RPMI7951 (cell line): ENCODE measurements around the gene BRD7. TPM values are rescaled to one million over a fixed set of nuclear protein-coding genes. Genes with fewer than 3 reads are reported as not detected.

Experiments
- DNase-seq: peaks from one replicate; pipeline ENCODE4 v3.0.0-alpha.2; 2012; ENCODE audit warnings: low read depth
- total RNA-seq: library from RNA; depleted of rRNA; stranded (reverse); fragments of >200 nt; shearing (Covaris generic); gene quantifications from 2 replicates; pipeline ENCODE4 v1.2.3, GENCODE V29; 2014

Gene BRD7
- total RNA-seq, 1 experiment from 2014 or later = 64.5 TPM

DNA sequence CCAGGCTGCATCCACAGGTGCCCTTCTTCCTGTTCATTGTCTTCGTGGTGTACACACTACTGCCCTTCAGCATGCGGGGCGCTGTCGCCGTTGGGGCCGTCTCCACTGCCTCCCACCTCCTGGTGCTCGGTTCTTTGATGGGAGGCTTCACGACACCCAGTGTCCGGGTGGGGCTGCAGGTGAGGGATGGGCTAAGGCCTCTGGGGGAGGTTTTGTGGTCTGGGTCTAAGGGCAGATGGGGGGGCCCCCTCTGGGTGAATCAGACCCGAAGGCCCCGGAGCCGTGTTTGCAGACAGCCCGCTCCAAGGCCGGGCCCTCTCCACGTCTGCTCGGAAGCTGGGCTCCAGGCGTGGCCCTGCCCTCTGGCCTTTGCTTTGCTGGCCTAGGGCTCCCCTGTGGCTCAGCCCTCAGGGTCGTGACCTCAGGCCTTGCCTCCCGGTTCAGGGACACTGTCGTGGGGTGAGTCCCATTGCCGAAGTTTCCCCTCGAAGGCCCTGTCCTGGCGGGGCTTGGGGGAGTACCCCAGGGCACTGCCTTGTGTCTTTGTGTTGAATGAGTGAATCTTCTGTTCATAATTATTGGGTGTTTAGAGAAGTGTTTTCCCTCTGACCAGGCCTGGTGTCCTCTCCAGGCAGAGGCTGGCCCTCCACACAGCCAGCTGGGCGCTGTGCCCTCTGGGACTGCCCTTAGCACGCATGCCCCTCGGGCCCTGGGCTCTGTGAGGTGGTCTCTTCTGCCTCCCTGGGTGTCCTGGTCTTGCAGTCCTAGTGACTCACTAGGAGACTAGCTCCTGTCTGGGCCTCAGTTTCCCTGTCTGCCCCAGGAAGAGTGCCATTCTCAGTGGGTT is 76.8 kb downstream of the BRD7 start:
- no peak for DNase-seq

DNA sequence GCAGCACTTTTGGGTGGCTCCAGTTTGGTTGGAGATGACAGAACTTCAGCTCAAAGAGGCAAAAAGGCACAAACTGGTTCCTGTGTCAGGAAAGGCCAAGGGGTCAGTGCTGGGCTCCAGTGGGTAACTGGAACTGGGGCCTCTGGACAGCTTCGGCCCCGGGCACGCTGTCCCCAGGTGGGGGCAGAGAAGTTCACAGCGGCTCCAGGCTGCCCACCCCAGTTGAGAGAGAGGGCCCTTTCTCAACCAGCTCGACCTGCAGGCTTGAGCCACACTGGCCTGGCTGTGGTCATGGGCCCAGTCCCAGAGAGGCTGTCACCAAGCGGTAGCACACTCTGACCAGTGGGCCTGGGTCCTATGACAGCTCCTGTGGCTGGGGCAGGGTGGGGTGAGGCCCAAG is 77.9 kb downstream of the BRD7 start:
- DNase-seq = no peak

DNA sequence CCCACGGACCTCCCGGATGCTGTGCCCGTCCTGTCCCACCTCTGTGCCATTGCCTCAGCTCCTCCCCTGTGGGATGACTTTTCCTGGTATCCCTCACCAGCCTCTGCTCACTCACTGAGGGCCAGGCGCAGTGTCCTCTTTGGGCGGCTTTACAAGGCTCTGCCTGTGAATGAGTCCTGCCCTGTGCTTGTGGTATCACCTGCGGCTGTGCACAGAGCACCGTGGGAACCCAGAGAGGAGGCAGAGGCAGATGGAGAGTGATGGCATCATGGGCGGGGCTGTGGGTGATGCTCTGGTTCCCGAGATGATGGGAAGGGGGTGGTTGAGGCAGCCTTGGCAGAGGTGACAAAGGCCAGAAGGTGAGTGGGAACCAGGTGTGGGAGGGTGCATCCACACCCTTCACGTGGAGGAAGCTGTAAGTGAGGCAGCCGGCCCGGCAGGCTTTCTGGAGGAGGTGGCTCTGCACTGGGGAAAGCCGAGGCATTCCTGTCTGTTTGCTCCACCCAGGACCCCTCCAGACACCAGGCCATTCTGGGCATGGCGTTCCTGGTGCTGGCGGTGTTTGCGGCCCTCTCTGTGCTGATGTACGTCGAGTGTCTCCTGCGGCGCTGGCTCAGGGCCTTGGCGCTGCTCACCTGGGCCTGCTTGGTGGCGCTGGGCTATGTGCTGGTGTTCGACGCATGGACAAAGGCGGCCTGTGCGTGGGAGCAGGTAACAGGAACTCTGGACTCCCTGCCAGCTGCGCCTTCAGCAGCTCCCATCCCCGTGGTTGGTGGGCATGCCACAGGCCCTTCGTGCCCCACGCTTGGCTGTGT is 78.6 kb downstream of the BRD7 start:
- no peak for DNase-seq

DNA sequence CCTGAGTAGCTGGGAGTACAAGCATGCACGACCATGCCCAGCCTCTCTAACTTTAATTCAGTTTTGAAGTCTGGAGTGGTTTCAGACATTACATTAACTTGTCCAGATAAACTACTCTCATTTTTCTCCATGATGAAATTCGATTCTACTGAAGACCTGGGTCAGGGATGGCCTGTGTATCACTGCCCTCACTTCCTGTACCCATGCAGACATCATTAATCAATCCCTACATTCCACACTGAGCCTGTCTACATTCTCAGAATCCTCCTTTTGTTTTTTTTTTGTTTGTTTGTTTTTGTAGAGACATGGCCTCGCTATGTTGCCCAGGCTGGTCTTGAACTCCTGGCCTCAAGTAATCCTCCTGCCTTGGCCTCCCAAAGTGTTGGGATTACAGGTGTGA is 79.9 kb downstream of the BRD7 start:
- no peak for DNase-seq

DNA sequence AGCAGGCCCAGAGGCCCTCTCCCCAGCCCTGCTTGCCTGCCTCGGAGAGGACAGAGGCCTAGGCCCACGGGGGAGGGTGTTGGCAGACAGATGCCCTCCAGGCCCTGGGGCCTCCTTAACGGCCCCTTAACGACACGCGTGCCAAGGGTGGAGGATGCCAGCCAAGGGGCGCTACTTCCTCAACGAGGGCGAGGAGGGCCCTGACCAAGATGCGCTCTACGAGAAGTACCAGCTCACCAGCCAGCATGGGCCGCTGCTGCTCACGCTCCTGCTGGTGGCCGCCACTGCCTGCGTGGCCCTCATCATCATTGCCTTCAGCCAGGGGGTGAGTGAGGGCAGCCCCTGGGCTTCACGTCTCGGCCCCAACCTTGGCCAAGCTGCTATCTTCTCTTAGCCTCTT is 80.8 kb downstream of the BRD7 start:
- DNase-seq = no peak

DNA sequence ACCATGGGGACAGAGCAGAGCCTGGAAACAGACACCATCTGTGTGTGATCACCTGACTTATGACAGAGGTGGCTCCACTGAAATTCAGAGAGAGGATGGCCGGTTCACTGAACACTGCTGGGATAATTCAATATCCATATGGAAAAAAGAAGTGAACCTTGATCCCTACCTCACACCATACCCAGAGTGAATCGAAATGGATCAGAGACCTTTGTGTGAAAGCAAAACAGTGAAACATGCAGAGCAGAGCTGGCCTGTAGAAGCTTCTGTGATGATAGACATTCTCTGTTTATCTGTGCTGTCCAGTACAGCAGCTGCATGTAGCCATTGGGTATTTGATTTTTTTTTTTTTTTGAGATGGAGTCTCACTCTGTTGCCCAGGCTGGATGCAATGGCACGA is 82.1 kb downstream of the BRD7 start:
- no peak for DNase-seq

DNA sequence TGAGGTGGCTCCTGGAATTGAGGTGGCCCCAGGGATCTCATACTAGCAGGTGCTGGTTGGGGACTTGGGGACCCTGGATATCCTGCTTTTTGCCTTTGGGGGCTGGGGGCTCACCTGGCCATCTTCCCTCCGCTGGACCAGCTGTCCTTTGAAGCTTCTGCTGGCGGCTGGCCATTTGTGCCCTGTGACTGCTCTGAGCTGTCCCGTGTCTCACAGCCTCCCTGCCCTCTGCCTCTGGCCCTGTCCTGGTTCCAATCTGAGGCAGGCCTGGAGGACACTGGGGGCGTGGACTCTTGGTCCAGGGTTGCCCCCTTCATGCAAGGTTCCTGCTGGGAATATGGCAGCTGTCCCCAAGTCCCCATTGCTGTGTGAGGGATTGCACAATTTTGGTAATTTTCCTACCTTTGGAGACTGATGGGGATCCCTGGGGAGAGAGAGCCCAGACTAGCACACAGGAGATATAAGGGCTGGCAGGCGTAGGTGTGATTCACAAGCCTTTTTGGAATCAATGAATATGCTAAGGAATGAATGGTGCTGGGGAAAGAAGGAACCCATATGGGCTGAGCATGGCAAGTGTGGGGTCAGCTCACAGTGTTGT is 83.3 kb downstream of the BRD7 start:
- no peak for DNase-seq

DNA sequence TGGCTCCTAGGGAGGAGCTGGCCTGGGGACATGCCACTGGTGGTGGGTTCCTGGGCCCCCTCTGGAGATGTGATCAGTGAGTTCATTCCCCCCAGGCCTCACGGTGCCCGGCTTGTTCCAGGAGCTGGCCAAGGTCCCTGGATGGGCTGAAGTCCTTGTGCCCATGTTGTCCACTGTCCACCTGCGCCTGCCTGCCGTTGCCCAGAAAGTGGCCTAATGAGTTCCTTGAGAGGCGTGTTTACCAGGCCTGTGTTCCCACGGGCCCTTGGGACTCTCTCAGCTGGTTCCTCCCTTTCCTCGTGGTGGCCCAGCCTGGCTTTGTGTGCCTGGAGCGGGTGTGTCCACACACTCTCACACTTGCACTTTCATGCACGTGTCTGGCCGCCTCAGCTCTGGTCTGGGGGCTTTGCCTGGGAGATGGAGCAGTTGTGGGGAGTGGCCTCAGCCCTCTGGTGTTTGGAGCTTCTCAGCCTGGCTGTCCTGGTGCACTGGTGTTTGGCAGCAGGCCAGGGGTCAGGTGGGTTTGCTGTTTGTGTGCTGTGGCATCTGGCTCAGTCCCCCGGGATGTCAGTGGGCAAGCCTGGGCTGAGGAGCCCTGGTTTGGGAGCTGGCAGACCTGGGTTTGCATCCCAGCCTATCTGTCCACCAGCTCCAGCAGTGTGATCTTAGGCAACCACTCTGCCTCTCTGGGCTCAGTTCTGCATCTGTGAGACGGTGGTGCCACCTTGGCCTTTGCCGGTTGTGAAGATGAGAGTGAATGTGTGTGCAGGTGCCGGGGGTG is 84.5 kb downstream of the BRD7 start:
- DNase-seq = no peak

DNA sequence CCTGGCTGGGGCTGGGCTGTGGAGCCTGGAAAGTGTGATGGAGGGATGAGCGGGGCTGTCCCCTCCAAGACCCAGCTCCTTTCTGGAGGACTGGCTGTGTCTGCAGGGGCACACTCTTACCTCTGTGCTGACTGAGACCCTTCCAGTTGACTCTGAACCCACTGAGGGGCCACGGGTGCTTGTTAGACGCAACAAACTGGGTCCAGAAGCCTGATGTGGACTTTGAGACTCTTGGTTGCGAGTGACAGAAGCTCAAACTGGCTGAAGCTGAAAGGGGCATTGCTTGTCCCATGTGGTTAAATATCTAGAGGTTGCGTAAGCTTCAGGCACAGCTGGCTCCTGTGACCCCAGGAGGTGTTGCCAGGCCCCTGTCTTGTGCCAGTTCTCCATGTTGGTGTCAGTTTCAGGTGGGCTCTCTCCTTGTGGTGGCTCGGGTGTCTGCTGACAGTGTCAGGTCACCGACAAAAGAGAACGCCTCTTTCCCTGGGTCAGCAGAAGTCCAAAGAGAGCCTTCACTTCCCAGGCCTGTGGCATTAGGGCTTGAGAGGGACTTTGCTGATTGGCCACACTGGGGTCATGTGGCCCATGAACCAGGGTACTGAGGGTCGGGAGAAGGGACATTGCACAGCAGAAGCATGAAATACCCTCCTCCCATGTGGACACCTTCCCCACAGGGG is 85.7 kb downstream of the BRD7 start:
- DNase-seq = no peak

DNA sequence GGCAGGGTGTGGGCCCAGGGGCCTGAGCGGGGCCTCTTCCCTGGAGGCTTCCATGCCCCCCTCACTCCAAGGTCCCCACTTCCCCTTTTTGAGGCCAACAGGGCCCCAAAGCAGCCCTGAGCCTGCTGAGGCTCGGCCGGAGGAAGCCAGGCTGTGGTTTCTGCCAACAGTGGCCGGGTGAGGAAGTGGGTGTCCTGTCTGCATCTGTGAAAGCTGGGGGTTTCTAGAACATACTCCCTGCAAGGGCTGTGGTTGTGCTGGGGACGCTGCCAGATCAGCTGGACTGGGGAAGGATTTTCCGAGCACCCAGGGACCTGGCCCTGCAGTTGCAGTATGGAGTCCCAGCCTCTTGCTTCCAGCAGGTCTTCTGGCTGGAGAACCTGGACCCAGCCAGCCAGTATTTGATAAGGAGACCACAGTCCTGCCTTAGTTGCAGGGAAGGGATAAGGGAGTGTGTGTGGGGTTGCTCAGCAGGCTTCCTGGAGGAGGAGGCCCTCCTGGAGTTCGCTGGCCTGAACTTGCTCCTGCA is 86.7 kb downstream of the BRD7 start:
- peak; percentile 52 for DNase-seq

DNA sequence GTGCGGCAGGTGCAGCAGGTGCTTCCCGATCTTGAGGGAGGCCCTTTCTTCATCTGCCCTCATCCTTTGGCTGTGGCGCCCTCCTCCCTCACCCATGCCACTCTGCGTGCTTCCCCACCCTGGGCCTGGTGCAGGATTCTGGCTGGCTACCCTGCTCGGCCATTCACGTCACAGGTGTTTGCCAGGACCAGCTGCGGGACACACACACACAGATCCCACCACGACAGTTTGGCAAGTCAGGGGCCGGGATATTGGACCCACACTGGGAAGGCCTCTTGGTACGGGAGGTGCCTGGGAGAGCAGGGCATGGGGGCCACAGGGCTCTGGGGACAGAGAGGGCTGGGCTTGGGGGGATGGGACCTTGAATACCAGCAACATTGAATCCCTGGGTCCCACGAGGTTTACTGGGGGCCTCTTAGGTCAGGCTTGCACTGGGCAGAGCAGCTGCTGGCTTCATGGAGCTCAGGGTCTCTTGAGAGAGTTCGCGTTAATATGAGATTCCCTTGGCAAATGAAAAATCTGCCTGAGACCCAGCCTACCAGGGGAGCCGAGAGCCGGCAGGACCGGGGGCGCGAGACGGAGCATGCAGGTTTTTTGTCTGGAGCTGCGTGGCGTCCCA is 87.3 kb downstream of the BRD7 start:
- DNase-seq = no peak

DNA sequence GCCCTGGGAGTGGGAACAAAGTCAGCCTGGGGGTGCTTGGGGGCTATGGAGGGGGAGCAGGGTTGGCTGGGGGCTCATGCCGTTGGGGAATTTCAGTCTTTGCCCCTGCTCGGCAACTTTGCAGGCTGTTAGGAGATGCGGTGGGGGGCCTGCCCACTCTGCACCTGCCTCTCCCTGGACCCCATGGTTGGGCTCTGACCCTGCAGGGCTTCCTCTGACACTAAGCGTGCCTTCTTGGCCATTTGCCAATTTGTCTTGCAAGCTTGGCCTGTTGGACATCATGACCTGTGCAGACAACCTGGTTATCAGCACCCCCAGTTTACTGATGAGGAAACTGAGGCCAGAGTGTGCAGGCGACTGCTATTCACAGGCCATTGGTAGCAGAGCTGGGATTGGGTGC is 87.9 kb downstream of the BRD7 start:
- DNase-seq = no peak

DNA sequence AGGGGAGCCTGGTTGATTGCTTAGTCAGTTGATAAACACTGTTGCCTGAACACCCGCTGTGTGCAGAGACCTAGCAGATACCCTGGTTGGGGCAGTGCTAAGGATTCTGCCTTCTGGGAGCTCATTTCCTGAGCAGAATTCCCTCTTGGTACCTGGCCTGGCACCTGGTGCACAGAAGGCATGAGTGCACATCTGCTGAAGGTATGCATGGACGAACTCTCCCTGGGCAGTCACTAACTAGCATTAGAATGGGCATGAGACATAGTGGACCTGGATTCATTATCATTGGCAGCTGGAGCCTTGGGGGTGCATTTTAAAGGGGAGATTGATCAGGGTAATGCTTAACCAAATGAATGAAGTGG is 89.3 kb downstream of the BRD7 start:
- DNase-seq = no peak

DNA sequence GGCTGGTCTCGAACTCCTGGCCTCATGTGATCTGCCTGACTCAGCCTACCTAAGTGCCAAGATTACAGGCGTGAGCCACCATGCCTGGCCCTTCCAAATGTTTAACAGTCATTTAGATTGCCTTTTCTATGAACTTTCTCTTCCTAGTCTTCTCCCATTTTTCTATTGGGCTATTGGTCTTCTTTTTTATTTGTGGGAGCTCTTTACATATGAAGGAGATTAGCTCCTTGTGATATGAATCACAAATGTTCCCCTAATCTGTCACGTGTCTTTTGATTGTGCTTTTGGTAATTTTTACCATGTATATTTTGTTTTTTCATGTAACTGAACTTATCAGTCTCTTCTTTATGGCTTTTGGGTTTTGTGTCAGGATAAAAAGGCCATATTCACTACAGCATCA is 90.5 kb downstream of the BRD7 start:
- DNase-seq = no peak

DNA sequence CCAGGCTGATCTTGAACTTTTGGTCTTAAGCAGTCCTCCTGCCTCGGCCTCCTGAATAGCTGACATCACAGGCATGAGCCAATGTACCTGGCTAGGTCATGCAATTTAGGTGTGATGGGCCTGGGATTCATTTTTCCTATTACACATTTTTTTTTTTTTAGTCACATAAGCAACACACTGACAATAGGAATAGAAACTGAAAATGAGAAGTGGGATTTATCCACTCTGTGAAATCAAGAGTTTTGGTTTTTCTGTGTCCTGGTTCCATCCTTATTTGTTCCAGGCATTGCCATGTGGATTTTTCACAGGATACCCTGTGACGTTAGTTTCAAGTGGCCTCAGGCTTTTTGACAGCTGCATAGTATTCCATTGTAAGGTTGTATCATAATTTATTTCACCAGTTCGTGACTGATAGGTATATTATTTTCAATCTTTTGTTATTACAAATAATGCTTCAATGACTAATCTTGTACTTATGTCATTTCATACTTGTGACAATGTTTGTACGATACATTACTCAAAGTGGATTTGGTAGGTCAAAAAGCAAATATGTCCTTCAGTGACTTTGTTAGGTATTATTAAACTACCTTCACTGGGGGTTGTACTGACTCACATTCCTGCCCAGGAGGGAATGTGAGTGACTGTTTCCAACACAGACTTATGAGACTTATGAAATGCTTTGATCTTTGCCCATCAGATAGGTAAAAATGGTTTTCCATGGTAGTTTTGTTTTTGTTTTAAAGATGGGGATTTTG is 91.8 kb downstream of the BRD7 start:
- DNase-seq = no peak

DNA sequence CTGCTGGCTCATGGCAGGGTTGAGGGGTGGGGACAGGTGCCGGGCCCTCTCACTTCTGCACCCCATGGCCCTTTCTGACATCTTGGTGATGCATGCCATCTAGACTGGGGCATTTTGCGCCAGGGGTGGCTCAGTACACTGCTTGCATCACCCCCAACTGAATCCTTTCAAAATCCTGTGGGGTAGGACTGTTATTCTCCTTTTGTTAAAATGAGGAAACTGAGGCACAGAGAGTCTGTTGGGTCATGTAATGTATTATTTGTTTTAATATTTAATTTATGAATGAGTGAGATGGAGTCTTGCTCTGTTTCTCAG is 92.5 kb downstream of the BRD7 start:
- no peak for DNase-seq

DNA sequence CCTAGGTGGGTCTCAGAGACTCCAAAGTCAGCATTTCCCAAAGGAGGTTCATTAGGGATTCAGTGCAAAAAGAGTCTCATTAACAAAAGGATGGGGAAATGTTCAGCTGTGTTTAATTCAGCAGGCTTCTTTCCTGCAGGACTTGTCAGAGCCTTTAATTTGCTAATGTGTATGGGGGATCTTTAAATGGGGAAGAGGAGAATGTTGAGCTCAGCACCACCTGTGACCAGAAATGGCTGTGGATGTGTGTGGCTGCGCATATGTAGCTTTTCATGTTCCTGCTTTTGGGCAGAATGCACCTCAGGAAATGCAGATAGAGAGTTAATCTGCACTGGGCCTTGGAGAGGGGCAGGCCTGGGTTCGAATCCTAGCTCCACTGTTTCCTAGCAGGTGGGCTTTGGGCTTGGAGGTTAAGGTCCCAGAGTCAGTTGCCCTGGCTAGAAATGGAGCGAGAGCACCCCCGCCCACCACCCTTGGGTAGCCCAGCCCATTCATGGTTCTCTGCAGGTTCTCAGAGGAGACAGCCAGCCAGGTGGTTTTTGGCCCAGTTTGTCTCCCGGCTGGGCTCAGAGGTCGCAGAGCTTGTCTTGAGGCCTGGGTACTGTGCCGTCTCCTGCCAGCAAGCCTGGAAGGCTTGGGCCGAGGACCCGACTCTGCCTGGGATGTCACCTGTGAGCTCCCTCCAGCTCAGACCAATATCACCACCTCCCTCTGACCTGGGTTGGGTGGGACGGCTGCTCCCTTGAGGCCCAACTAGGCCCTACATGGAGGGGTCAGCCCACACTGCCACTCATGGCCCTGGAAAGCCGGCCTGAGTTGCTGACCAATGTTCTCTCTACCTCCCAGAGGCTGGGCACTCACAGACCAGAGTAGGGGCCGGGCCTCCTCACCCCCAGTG is 93.1 kb downstream of the BRD7 start:
- no peak for DNase-seq

DNA sequence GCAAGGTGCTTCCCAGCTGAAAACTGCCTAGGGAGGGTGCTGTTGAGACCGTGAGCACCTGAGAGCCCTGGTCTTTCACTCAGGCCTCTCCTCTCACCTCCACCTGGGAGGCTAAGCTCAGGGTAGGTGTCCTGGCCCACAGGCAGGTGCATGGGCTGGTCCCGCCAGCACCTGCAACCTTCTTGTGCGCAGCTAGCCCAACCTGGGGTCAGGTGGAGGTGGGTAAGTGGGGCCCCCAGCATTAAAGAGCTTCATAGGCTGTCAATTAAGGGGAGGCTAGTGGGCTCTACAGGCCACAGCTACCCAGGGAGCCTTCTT is 93.7 kb downstream of the BRD7 start:
- DNase-seq = no peak
